GM13977 (cell line): Measurements from ENCODE around the gene DCLK3.
A peak's percentile ranks its signal among the peaks of the same experiment; 100 is the strongest.

Experiments used
- DNase-seq: peaks from one replicate; pipeline ENCODE4 v3.0.0; 2012; ENCODE audit warnings: low spot score
- in situ Hi-C: fragments of 300-500 bp; cut with MboI; formaldehyde crosslinking; loops from one replicate; pipeline ENCODE4 v1.12.0; 2022; ENCODE audit warnings: low sequenced_read_pairs, low pct_unique_long_range_greater_than_20kb, mixed read lengths, inconsistent platforms; ENCODE audit not compliant: unreplicated experiment
- TF ChIP-seq, protein P1 (sequence below): IDR thresholded peaks from 2 replicates; pipeline ENCODE4 v1.5.1; 2012; ENCODE audit warnings: mild to moderate bottlenecking, control low read depth; ENCODE audit not compliant: insufficient read depth; ENCODE audit errors: extremely low read depth, missing control alignments

DCLK3 gene

DNA sequence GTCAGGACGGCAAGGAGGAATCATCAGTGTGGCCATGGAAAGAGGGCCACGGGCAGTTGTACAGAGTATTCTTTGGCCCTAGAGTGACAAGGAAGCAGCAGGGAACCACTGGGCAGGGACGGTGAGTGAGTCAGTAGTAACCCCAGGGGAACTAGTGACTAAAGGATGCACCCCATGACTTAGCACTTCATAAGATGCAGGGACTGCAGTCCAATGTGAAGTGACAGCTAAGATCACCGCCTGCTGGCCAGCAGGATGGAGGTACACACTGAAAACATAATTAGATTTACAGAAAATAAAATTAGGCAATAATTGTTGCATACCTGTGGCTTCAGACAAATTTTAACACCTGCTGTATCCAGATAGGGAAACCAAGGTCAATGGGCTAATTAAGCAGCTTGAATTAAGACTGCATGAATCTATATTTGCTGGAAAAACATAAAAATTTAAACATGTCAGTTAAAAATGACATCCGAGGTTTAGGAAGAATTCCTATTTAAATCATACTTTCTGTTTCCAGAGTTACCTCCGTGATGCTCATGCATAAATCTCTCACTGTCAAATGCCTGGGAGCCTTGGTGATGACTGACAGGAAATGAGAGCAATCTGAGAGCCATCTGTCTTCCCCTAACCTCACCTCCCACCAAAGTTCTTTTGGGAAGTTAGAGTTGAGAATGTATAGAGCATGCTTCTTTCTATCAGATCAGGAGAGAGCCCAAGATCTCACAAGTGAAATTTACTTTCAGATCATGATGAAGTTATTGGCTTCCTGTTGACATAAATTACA is 56.5 kb downstream of the DCLK3 start:
- TF ChIP-seq, protein P1, sequence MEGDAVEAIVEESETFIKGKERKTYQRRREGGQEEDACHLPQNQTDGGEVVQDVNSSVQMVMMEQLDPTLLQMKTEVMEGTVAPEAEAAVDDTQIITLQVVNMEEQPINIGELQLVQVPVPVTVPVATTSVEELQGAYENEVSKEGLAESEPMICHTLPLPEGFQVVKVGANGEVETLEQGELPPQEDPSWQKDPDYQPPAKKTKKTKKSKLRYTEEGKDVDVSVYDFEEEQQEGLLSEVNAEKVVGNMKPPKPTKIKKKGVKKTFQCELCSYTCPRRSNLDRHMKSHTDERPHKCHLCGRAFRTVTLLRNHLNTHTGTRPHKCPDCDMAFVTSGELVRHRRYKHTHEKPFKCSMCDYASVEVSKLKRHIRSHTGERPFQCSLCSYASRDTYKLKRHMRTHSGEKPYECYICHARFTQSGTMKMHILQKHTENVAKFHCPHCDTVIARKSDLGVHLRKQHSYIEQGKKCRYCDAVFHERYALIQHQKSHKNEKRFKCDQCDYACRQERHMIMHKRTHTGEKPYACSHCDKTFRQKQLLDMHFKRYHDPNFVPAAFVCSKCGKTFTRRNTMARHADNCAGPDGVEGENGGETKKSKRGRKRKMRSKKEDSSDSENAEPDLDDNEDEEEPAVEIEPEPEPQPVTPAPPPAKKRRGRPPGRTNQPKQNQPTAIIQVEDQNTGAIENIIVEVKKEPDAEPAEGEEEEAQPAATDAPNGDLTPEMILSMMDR: peak; percentile 20
- DNase-seq: no peak
- in situ Hi-C loops: loop anchor here (25.0 kb wide), 1 partner anchor 746 kb away; no protein-coding TSS in a partner anchor

DNA sequence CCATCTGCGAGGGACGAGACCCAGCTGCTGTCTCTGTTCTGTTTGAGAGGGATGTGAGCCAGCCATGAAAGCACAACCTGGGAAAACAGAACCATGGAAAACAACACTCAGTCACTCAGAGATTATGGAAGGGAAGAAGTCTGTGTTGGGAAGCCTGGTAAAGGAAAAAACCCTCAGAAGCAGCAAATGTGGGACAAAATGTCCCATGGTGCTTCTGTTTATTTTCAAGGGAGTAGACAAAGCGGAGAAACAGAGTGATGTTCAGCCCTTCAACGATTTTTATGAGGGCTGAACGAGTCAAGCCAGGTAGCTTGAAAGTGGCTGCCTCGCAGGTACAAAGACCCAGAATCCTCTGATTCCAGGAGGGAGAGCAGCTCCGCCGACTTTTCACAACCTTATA is 59.3 kb downstream of the DCLK3 start:
- TF ChIP-seq, protein P1: no peak
- in situ Hi-C loops: loop anchor here (25.0 kb wide), 1 partner anchor 743 kb away; no protein-coding TSS in a partner anchor
- DNase-seq: no peak

GRCh38 chr3:36704280-36704679 is 60.1 kb downstream of the DCLK3 start:
- TF ChIP-seq, protein P1: no peak
- DNase-seq: no peak
- in situ Hi-C loops: loop anchor here (25.0 kb wide), 1 partner anchor 742 kb away; no protein-coding TSS in a partner anchor

GRCh38 chr3:36701249-36701572 is 63.1 kb downstream of the DCLK3 start:
- DNase-seq: no peak
- TF ChIP-seq, protein P1: no peak
- in situ Hi-C loops: loop anchor here (25.0 kb wide), 1 partner anchor 739 kb away; no protein-coding TSS in a partner anchor

DNA sequence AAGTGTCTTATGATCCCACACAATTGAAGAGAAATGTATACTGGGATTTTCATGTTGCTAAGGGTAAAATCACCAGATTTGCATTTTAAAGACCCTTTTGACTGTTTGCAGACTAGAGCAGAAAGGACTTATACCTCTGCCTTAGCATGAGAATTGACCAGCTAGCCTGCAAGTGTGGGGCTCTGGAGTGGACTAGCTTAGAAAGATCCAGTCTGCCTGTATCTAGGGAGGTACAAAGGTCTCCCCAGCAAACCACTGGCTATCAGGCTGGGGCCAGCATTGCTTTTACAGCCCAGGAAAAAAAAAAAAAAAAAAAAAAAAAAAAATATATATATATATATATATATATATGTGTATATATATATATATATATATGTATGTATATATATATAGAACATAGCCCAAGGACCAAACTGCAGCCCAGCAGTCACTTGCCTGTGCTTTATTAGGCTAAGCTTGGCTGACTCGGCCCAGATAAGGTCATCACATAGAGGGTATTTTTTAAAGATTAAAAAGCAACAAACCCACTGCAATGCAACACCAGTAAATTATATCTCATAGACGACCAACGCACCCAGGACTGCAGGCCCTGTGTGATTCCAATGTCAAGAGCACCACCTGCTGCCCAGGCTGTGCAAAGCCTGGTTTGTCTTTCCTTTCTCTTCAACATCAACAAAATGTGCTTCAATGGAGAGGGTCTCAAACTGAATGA is 63.7 kb downstream of the DCLK3 start:
- in situ Hi-C loops: loop anchor here (25.0 kb wide), 1 partner anchor 738 kb away; no protein-coding TSS in a partner anchor

GRCh38 chr3:36698314-36698713 is 66.0 kb downstream of the DCLK3 start:
- DNase-seq: no peak
- in situ Hi-C loops: no loop called here
- TF ChIP-seq, protein P1: no peak

More for the DNA sequence above, 63.7 kb downstream of the DCLK3 start:
- TF ChIP-seq, protein P1: peak; percentile 87
- DNase-seq: peak; percentile 55
